T-helper 1 cell treated with Interleukin-12 subunit alpha and Interleukin-12 subunit beta and Interleukin-4 antibody, amounts not matched to agents 30 μg/mL and 1 μg/mL, for 36 hours (primary cell): ENCODE results near the gene GPR3.
"Not testable (repeated sequence)": the region's sequence is repeated elsewhere in the genome, so short reads cannot be mapped to it uniquely, and the experiment has no call there.

ENCODE experiments used
- H3K27ac Mint-ChIP-seq: one replicate; pipeline ENCODE4 v1.8.0; 2021; ENCODE audit warnings: mild to moderate bottlenecking, mixed read lengths
- H3K27me3 Mint-ChIP-seq: one replicate; pipeline ENCODE4 v1.8.0; 2021; ENCODE audit warnings: low read depth, mixed read lengths
- H3K36me3 Mint-ChIP-seq: one replicate; pipeline ENCODE4 v1.8.0; 2021; ENCODE audit warnings: low read depth, mixed read lengths
- H3K4me1 Mint-ChIP-seq: one replicate; pipeline ENCODE4 v1.8.0; 2021; ENCODE audit warnings: low read depth, mixed read lengths
- H3K4me3 Mint-ChIP-seq: one replicate; pipeline ENCODE4 v1.8.0; 2021; ENCODE audit warnings: mild to moderate bottlenecking, moderate library complexity, mixed read lengths
- H3K9me3 Mint-ChIP-seq: one replicate; pipeline ENCODE4 v1.8.0; 2021; ENCODE audit warnings: mixed read lengths

Gene GPR3

DNA sequence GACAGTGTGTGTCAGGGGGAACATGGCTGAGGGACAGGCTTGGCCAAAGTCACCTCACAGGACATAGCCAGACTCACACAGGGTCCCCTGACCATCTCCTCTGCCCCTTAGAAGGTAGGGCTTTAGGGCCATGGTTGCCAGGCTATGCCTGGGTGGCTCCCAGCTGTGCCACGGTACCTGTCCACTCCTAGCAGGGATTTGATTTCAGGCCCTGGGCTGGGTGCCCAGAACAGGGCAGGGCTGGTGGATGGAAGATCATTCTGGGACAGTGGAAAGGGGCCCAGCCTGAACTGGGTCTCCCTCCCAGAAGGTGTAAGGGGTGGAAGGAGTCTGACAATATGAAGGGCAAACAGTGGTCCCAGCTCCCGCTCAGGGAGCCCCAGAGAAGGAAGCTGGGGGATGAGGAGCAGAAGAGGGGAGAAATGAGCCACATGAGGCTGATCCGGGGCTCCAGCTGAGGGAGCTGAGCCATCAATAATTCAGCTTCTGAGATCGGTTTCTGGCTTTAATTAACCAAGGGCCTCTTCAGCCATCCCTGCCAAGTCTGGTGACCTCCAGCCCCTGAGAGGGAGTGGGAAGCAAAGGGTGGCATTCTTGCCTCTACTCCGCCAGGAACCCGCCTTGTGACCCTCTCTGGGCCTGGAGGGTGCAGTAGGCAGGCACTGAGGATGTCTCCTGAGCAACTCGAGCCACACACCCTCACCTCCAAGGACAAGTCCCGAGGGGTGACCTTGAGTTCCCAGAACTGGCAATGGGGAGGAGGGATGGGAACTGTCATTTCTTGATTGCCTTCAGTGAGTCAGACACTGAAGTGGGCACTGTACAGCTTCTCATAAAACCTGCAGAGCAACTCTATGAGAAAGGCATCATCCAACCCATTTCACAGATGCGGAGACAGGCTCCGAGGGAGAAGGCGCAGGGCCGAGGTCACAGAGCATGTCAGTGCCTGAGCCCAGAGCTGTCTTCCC is 11.4 kb upstream of the GPR3 start:
- H3K9me3 Mint-ChIP-seq, result no peaks in the 10 kb centered on the region
- no peaks in the 10 kb centered on the region for H3K36me3 Mint-ChIP-seq
- no peaks in the 10 kb centered on the region for H3K4me1 Mint-ChIP-seq
- H3K27ac Mint-ChIP-seq, result no peak overlapping the region
- H3K4me3 Mint-ChIP-seq, result no peak overlapping the region
- H3K27me3 Mint-ChIP-seq, result peaks cover 16% of the 10 kb centered on the region

DNA sequence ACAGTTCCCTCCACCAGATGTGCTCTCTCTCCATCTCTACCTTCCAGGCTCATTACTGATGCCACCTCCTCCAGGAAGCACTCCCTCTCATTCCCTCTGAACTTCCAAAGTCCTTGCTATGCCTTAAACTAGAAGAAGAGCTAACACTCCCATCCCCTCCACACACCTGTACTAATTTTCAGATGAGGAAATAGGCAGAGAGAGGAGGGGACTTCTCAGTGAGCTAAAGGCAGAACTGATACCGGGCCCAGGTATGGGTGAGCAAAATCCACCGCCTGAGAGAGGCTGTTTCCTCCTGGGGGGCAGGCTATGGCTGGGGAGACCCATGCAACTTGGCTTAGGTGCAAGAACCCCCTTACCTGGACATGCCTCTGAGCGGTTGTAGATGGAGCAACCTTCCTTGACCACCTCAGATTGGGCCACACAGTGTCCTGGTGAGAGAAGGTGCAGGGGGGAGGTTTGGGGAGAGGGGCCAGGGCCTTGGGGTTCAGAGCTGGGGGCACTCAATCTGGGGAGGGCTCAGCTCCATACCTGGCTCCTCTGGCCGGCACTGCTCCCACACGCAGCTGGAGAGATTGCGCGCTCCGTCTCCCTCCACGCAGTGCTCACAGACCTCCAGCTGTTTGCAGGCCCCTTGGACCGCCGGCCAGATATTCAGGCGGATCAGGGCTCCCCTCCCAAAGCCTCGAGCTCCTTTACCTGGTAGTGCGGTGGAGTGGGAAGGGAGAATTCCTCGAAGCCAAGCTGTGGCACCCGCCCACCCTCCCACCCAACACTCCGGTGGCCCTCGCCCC is 10.3 kb upstream of the GPR3 start:
- Mint-ChIP-seq H3K9me3 (no peaks in the 10 kb centered on the region), H3K36me3 (no peaks in the 10 kb centered on the region), H3K27me3 (peaks cover 24% of the 10 kb centered on the region), H3K4me1 (no peaks in the 10 kb centered on the region), H3K27ac (no peak overlapping the region), H3K4me3 (no peak overlapping the region)

DNA sequence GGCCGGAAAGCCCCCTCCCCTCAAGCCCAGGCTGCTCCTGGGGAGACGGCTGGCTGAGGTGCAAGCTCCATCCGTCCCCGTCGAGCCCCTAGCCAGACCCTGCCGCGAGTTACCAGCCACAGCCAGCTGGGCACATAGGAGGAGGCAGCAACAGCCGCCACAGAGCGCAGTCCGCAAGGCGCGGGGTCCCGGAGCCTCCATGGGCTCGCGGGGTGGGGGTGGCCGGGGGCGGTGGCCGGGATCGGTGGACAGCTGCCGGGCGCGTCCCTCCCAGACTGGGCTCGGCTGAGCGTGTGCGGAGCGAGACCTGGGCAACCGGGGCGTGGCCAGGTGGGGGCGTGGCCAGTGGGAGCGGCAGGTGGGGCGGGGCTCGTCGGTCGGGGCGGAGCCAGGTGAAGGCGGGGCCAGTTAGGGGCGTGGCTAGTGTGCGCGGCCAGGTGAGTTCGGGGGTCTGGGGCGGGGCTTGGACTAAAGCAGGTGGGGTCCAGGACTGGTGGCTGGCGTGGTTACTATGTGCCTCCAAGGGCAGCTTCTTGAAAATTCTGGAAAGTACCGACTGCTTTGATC is 9.3 kb upstream of the GPR3 start, which contains the start of gene CD164L2:
Gene CD164L2, minus strand, starts transcription at position 295 of the 567 bp plus-strand sequence. Its CDS starts 94 bp downstream, at position 201.
- Mint-ChIP-seq H3K27ac (peak within 1 kb of the TSS; percentile 26), H3K4me3 (no peak within 1 kb of the TSS), H3K9me3 (no peaks in the 10 kb centered on the region), H3K4me1 (no peaks in the 10 kb centered on the region), H3K36me3 (no peaks in the 10 kb centered on the region), H3K27me3 (peaks cover 24% of the 10 kb centered on the region)

DNA sequence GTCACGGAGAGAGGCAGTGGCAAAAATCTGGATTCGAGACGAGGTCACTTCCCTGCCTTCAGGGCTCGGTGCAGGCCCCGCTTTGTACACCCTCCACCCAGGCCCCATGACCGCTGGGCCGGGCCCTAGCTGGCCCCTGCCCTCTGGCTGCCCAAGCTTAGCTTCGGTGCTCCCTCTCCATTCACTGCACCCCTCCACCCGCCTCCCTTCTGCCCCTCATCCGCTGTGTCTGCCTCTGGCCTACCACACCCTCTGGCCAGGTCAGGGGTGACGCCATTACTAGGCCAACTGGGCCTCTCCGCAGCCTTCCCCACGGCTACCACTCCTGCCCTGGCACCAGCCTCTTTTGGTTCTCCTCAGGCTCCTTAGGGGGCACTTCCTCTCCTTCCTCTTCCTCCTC is 8.8 kb upstream of the GPR3 start:
- Mint-ChIP-seq H3K4me3 (no peak overlapping the region), H3K27me3 (peaks cover 27% of the 10 kb centered on the region), H3K36me3 (no peaks in the 10 kb centered on the region), H3K4me1 (peaks cover 2% of the 10 kb centered on the region), H3K27ac (no peak overlapping the region), H3K9me3 (no peaks in the 10 kb centered on the region)

DNA sequence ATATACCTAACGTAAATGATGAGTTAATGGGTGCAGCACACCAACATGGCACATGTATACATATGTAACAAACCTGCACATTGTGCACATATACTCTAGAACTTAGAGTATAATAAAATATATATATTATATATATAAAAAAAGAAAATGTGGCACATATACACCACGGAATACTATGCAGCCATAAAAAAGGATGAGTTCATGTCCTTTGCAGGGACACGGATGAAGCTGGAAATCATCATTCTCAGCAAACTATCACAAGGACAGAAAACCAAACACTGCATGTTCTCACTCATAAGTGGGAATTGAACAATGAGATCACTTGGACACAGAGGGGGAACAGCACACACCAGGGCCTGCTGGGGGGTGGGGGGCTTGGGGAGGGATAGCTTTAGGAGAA is 7.6 kb upstream of the GPR3 start:
- not testable (repeated sequence) for H3K4me3 Mint-ChIP-seq, H3K36me3 Mint-ChIP-seq, H3K27ac Mint-ChIP-seq, H3K9me3 Mint-ChIP-seq, H3K4me1 Mint-ChIP-seq
- peaks cover 35% of the 10 kb centered on the region for H3K27me3 Mint-ChIP-seq

DNA sequence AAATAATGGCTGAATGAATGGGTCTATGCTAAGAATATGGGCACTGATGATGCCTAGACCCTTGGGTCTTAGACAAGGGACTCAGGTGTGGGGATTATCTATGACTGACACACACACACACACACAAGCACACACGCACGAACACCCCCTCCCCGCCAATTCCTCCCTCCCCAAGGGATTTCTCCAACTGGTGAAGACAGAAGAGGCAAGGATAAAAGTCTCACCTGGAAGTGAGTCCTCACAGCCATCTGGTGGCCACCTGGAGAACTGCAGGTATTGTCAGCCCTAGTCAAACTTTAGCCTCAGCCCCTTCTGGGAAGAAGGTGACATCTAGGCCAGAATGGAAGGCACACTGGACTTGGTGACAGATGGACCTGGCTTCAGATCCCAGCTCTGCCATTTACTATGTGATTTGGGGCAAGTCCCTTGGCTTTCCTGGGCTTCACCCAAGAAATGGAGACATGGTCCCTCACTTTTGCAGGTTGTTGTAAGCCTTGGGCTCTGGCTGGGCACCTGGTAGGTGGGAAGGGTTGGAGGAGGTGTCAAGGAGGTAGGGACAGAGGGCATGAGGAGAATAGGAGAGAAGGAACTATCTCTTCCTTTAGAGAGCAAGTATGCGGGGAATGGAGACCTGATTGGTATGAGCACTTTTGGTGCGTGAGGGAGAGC is 4.0 kb upstream of the GPR3 start:
- Mint-ChIP-seq H3K4me1 (peaks cover 12% of the 10 kb centered on the region), H3K4me3 (no peak overlapping the region), H3K27ac (no peak overlapping the region), H3K36me3 (no peaks in the 10 kb centered on the region), H3K27me3 (peaks cover 30% of the 10 kb centered on the region), H3K9me3 (no peaks in the 10 kb centered on the region)

DNA sequence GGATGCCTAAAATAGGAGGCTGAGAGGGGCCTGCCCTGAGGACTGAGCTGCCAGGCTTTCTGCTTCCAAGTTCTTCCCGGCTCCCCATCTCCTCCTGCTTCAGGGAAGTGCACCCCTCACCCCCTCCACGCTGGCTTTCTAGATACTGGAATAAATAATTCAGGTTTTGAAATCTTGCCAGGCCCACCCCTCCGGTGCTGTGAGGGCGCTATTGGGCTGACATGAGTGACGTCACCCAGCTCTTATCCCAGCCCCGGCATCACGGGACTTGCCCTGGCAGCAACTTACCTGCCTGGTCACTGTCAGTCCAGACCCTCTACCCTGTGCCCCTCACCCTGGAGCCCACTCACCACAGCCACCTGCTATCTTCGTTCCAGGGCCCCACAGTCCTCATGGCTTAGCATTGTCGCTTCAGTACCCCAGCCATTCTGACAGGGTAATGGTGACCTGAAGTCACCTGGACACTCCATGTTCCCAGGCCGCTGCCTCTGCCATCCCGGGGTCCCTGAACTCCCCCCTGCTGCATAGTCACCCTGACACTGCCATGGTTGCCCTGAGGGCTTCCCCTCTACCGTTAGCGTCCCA is 819 bp upstream of the GPR3 start:
- Mint-ChIP-seq H3K27me3 (peaks cover 22% of the 10 kb centered on the region), H3K4me3 (peak overlapping the region; percentile 72), H3K27ac (peak overlapping the region; percentile 84), H3K36me3 (no peaks in the 10 kb centered on the region), H3K9me3 (no peaks in the 10 kb centered on the region), H3K4me1 (peaks cover 14% of the 10 kb centered on the region)

DNA sequence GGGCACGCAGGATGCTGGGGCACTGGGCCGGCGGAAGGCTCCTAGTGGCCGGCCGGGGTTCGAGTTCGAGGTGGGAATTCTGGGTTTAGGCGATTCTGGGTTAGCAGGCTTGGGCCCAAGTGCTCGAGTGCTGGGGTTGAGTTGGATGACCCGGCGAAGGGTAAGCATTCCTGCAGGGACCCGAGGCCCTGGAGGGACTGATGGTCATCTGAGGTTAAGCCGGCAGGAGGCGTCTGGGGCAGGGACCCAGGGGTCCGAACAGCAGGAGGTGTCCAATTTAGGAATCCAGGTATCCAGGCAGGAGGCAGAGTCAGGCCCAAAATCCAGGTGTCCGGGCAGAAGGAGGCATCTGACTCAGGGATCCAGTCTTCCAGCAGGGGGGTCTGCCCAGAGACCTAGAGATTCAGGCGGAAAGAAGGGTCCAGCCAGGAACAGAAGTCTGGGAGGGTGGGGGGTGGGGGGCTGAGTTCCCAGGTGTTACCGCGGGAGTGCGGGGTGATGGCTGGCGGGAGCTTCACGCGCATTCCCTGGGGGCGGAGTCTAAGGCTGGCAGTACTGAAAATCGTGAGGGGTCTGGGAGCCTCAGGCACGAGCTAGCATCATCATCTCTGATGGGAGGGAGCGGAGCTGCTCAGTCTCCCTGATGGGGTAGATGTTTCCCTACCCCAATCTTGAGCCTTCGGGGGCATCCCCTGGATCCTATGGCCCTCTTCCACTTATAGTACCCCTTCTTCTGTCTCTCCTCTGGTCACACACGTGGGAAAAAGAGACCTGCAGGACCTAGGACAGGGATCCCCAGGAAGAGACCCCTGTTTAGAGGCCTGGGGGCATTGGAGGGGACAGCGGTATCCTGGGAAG is 585 bp downstream of the GPR3 start:
- peaks cover 14% of the 10 kb centered on the region for H3K4me1 Mint-ChIP-seq
- H3K27me3 Mint-ChIP-seq, result peaks cover 17% of the 10 kb centered on the region
- H3K4me3 Mint-ChIP-seq, result peak overlapping the region; percentile 65
- H3K27ac Mint-ChIP-seq, result peak overlapping the region; percentile 45
- H3K36me3 Mint-ChIP-seq, result no peaks in the 10 kb centered on the region
- no peaks in the 10 kb centered on the region for H3K9me3 Mint-ChIP-seq

DNA sequence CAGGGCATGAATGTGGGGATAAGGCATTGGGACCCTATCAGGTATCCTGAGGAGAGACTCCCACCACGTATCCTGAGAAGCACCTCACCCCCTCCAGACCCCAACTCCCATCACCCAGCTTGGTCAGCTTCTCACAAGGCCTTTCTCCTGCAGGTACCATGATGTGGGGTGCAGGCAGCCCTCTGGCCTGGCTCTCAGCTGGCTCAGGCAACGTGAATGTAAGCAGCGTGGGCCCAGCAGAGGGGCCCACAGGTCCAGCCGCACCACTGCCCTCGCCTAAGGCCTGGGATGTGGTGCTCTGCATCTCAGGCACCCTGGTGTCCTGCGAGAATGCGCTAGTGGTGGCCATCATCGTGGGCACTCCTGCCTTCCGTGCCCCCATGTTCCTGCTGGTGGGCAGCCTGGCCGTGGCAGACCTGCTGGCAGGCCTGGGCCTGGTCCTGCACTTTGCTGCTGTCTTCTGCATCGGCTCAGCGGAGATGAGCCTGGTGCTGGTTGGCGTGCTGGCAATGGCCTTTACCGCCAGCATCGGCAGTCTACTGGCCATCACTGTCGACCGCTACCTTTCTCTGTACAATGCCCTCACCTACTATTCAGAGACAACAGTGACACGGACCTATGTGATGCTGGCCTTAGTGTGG is 1.3 kb downstream of the GPR3 start:
- H3K36me3 Mint-ChIP-seq, result no peaks in the 10 kb centered on the region
- H3K9me3 Mint-ChIP-seq, result no peaks in the 10 kb centered on the region
- no peak overlapping the region for H3K27ac Mint-ChIP-seq
- H3K4me1 Mint-ChIP-seq, result peaks cover 11% of the 10 kb centered on the region
- peaks cover 13% of the 10 kb centered on the region for H3K27me3 Mint-ChIP-seq
- peak overlapping the region; percentile 65 for H3K4me3 Mint-ChIP-seq

DNA sequence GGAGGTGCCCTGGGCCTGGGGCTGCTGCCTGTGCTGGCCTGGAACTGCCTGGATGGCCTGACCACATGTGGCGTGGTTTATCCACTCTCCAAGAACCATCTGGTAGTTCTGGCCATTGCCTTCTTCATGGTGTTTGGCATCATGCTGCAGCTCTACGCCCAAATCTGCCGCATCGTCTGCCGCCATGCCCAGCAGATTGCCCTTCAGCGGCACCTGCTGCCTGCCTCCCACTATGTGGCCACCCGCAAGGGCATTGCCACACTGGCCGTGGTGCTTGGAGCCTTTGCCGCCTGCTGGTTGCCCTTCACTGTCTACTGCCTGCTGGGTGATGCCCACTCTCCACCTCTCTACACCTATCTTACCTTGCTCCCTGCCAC is 1.8 kb downstream of the GPR3 start:
- Mint-ChIP-seq H3K36me3 (no peaks in the 10 kb centered on the region), H3K4me1 (peaks cover 11% of the 10 kb centered on the region), H3K27ac (peak overlapping the region; percentile 46), H3K27me3 (peaks cover 11% of the 10 kb centered on the region), H3K9me3 (no peaks in the 10 kb centered on the region), H3K4me3 (peak overlapping the region; percentile 17)

DNA sequence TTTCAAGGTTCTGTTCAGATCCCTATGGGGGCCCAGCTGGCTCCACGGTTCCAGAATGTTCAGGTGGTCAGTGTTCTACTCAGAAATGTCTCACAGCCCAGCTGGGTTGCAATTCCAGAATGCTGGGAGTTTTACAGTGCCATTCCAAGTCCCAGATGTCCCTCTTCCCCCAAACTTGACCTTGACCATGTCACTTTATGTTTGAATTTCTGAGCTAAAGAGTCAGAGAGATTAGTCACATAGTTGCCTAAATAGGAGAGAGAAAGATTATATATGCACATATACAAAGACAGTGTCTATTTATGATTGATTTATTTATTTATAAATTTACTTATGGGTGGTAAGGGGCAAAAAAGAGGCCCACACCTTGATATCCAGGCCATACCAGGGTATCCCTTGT is 2.5 kb downstream of the GPR3 start:
- H3K27ac Mint-ChIP-seq, result no peak overlapping the region
- H3K4me3 Mint-ChIP-seq, result no peak overlapping the region
- no peaks in the 10 kb centered on the region for H3K9me3 Mint-ChIP-seq
- H3K27me3 Mint-ChIP-seq, result peaks cover 5% of the 10 kb centered on the region
- peaks cover 11% of the 10 kb centered on the region for H3K4me1 Mint-ChIP-seq
- no peaks in the 10 kb centered on the region for H3K36me3 Mint-ChIP-seq

DNA sequence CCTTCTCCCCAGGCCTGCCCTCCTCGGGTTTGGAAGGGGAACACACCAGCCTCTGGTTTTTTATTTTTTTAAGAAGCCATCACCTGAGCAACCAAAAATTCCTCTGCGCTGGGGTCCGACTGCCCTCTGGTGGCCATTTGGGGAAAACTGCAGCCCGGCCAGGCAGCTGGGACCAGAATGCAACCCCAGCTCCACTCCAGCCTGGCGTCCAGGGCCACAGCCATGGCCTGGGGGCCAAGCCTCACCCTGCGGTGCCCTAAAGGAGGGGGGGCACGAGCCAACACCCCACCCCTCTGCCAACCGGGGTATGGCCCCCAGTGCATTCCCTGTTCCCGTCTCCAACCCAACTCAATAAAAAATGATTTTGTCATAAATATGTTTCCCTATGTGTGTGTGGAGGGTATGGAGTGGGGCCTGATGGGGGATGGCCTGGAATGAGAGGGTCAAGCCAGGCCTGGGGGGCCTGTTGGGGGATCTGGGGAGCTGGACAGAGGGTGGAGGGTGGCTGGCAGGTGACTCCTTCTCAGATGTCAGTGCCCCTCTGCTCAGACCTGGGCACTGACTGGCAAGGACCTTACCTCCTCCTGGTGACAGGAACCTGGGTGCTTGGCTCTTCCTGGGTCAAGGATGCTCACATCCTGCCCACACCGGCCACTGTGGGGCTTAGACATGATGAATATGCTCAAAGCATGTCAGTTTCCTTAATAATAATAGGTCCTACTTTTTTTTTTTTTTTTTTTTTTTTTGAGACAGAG is 3.2 kb downstream of the GPR3 start:
- Mint-ChIP-seq H3K27ac (no peak overlapping the region), H3K9me3 (no peaks in the 10 kb centered on the region), H3K36me3 (no peaks in the 10 kb centered on the region), H3K27me3 (peaks cover 4% of the 10 kb centered on the region), H3K4me1 (peaks cover 11% of the 10 kb centered on the region), H3K4me3 (no peak overlapping the region)
